Activated naive CD4-positive, alpha-beta T cell treated with anti-CD3 and anti-CD28 coated beads for 36 hours (primary cell): ENCODE measurements around the gene RIMBP2. TPM values are rescaled to one million over a fixed set of nuclear protein-coding genes. Genes with fewer than 3 reads are reported as not detected.

ENCODE experiments used
- CTCF ChIA-PET: fragments of 350-600 bp; sonication (Branson Sonifier 250); formaldehyde crosslinking; loops from one replicate; lab custom pipeline; 2021; ENCODE audit warnings: antibody characterized with exemption; lab: Charles Lee
- DNase-seq: peaks from one replicate; pipeline ENCODE4 v3.0.0-alpha.2; 2020
- H3K27ac Mint-ChIP-seq: one replicate; pipeline ENCODE4 v1.8.0; 2021; ENCODE audit warnings: mild to moderate bottlenecking, mixed read lengths
- H3K27me3 Mint-ChIP-seq: one replicate; pipeline ENCODE4 v1.8.0; 2021; ENCODE audit warnings: low read depth, mixed read lengths
- H3K36me3 Mint-ChIP-seq: one replicate; pipeline ENCODE4 v1.8.0; 2021; ENCODE audit warnings: low read depth, mixed read lengths
- H3K4me1 Mint-ChIP-seq: one replicate; pipeline ENCODE4 v1.8.0; 2021; ENCODE audit warnings: low read depth, mixed read lengths
- H3K4me3 Mint-ChIP-seq: one replicate; pipeline ENCODE4 v1.8.0; 2021; ENCODE audit warnings: mild to moderate bottlenecking, moderate library complexity, mixed read lengths
- H3K9me3 Mint-ChIP-seq: one replicate; pipeline ENCODE4 v1.8.0; 2021; ENCODE audit warnings: mixed read lengths
- intact Hi-C: fragments of 100-400 bp; cut with micrococcal nuclease; formaldehyde crosslinking; loops from one replicate; pipeline ENCODE4 v1.15.1; 2023
- total RNA-seq, 2 experiments: library from RNA; stranded (reverse); gene quantifications; one replicate each; pipeline ENCODE4 v1.2.3, GENCODE V29; 2021

The RIMBP2 gene
- total RNA-seq, 2 experiments from 2014 or later, result not detected

DNA sequence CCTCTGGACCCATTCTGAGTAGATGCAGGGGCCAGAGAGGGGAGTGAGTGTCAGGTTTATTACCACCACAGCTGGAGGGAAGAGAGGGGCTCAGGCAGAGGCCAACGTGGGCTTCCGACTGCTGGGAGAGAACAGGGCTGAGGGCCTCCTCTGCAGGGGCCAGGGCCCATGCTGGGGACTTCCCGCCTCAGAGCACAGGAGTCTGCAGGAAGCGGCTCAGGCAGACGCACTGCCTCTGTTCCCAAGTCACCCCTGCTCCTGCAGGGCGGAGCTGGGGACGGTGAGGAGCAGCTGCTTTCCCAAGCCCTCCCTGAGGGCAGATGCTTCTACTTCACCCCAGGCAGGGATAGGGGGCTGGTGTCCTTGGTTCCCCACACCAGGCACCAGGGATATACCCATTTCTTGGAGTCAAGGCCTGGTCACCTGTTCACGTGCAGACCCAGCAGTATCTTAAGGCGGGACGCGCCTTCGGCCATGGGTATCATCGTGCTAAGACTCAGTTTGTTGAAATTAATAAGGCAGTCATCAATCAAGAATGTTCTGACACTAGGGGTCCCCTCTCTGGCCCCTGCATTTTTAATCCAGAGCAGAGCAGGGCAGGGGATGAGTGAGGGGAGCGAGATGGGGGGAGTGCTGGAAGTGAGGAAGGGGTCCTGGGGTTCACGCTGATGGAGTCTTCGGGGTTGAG is 278.4 kb downstream of the RIMBP2 start:
- Mint-ChIP-seq H3K4me3 (no peak overlapping the region), H3K9me3 (peaks cover 6% of the 10 kb centered on the region), H3K4me1 (no peaks in the 10 kb centered on the region), H3K27ac (no peak overlapping the region), H3K27me3 (no peaks in the 10 kb centered on the region), H3K36me3 (no peaks in the 10 kb centered on the region)
- intact Hi-C loops, result no loop called here
- CTCF ChIA-PET, result no interaction called here
- DNase-seq, result no peak

DNA sequence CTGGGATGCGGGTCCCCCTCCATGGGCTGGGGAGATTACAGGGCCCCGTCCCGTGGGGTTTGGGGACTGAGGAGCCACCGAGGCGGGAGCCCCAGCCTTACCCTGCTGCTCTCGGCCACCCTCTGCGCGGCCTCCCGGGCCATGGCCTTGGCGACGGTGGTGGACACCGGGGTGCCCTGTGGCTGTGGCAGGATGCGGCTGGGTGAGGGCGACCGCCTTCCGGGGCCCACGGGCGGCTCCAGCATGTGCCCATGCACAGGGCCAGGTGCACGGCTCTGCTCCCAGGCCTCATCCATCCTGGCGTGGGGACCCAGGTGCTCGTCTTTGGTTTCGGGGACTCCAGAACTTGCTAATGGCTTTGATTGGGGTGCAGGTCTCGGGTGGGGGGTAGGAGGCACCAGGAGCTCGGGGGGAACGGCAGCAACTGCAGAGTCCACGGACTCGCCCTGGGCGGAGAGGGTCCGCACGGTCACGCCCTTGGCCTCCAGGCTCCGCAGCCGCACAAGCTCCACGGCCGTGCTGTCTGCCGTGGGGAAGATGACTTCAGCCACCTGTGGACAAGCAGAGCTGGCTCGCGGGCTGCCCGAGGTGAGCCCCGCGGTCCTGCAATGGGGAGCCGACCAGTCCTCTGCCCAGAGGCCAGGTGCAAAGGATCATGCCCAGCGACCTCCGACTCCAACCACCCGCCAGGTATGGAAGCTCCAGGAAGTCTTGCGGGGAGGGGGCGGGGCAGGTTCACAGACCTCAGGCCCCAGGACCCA is 279.2 kb downstream of the RIMBP2 start:
- H3K4me3 Mint-ChIP-seq, result no peak overlapping the region
- CTCF ChIA-PET, result no interaction called here
- H3K4me1 Mint-ChIP-seq, result no peaks in the 10 kb centered on the region
- H3K27ac Mint-ChIP-seq, result no peak overlapping the region
- no peak for DNase-seq
- intact Hi-C loops, result no loop called here
- H3K27me3 Mint-ChIP-seq, result no peaks in the 10 kb centered on the region
- H3K36me3 Mint-ChIP-seq, result no peaks in the 10 kb centered on the region
- peaks cover 6% of the 10 kb centered on the region for H3K9me3 Mint-ChIP-seq

DNA sequence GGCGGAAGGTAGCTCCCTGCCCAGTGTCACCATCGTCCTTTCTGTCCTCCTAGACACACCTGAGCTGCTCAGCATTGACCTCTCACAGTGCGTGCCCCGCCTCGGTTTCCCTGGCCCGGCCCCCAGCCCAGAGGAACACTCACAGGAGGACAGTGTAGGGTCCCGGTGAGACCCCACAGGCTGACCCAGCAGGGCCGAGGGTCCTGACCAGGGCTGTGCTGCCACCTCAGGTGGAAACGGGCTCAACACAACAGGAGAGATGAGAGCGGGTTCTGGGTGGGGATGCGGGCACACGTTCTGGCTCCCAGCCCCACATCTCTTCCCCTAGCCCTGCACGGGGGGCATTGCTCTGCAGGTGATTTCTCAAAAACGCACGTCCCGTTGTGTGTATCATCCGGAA is 280.3 kb downstream of the RIMBP2 start:
- peaks cover 6% of the 10 kb centered on the region for H3K9me3 Mint-ChIP-seq
- CTCF ChIA-PET, result no interaction called here
- no peak overlapping the region for H3K27ac Mint-ChIP-seq
- no peak overlapping the region for H3K4me3 Mint-ChIP-seq
- no peak for DNase-seq
- intact Hi-C loops, result no loop called here
- no peaks in the 10 kb centered on the region for H3K36me3 Mint-ChIP-seq
- H3K4me1 Mint-ChIP-seq, result no peaks in the 10 kb centered on the region
- H3K27me3 Mint-ChIP-seq, result no peaks in the 10 kb centered on the region

DNA sequence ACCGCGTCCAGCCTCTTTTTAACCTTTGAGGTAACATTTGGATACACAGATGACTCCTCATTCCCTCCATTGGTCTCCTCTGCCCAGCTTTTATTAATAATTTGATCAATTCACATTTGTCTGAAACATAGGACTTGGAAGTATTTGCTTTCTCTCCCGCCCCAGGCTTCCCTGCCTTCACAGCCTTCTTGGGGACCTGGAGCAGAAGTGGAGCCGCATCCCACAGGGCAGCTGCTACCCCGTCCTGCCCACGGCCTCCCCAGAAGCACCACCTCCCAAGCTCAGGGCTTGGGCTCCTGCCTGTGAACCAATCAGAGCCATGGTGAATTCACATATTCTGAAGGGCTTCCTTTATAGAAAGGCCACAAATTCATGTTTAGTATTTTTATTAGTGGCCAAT is 280.8 kb downstream of the RIMBP2 start:
- H3K36me3 Mint-ChIP-seq, result no peaks in the 10 kb centered on the region
- CTCF ChIA-PET, result no interaction called here
- H3K9me3 Mint-ChIP-seq, result peaks cover 4% of the 10 kb centered on the region
- no peak for DNase-seq
- no peaks in the 10 kb centered on the region for H3K4me1 Mint-ChIP-seq
- no peaks in the 10 kb centered on the region for H3K27me3 Mint-ChIP-seq
- H3K4me3 Mint-ChIP-seq, result no peak overlapping the region
- intact Hi-C loops, result no loop called here
- no peak overlapping the region for H3K27ac Mint-ChIP-seq

DNA sequence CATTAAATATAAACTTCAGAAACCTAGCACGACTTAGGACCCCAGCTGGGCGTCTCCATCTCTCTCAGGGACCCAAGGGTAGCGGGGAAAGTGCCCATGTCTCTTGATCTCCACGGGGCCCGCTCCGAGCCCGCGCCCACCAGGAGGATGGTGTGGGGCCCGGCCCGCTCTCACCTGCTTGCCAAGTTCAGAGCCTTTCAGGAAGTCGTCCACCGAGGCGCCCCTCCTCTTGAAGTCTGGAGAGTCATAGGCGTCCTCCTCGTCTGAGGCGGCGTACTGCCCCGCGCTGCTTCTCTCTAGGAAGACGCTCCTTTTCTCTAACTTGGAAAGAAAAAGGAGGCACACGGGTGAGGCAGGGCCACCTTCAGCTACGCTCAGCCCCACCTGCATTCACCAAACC is 281.5 kb downstream of the RIMBP2 start:
- Mint-ChIP-seq H3K27ac (no peak overlapping the region), H3K9me3 (peaks cover 4% of the 10 kb centered on the region), H3K27me3 (no peaks in the 10 kb centered on the region), H3K36me3 (no peaks in the 10 kb centered on the region), H3K4me1 (no peaks in the 10 kb centered on the region), H3K4me3 (no peak overlapping the region)
- no peak for DNase-seq
- intact Hi-C loops, result no loop called here
- CTCF ChIA-PET, result no interaction called here

DNA sequence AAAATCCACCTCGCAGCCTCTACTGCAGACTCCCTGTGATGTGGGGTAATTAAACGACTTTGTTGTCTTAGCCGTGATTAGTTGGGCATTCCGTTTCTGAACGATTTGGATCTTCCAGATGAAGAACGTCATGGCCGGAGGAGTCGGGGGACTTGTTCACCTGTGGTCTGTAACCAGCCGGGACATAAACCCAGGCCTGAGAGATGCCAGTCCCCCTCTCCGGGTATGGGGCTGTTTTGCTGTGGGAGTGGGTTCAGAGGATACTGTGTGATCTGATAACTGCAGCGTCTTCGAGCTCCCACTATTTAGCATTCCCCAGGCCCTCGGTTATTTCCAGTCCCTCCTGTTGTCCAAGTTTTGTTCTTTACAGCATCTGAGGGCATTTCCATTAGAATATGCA is 282.3 kb downstream of the RIMBP2 start:
- intact Hi-C loops, result no loop called here
- Mint-ChIP-seq H3K27me3 (no peaks in the 10 kb centered on the region), H3K27ac (no peak overlapping the region), H3K36me3 (no peaks in the 10 kb centered on the region), H3K4me3 (no peak overlapping the region), H3K4me1 (no peaks in the 10 kb centered on the region), H3K9me3 (peaks cover under 1% of the 10 kb centered on the region)
- CTCF ChIA-PET, result no interaction called here
- no peak for DNase-seq

DNA sequence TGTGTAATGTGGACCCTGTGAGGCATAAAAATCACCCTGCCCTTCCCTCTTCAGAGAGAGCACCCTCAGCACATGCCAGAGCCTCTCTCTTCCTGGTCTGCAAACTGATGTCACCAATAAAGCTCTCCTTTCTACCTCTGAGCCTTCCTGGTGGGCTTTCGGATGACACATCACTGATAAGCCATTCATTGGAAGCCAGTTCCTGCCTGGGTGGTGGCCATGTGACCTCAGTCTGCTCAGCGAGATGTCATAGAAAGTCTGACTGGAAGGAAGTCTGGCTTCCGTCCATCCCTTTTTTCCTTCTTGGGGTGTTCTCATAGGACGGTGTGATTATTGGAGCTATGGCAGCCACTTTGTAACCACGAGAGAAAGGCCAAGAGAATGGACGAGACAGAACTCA is 282.7 kb downstream of the RIMBP2 start:
- CTCF ChIA-PET, result no interaction called here
- no peaks in the 10 kb centered on the region for H3K36me3 Mint-ChIP-seq
- DNase-seq, result no peak
- H3K4me1 Mint-ChIP-seq, result no peaks in the 10 kb centered on the region
- H3K4me3 Mint-ChIP-seq, result no peak overlapping the region
- H3K27me3 Mint-ChIP-seq, result no peaks in the 10 kb centered on the region
- intact Hi-C loops, result no loop called here
- H3K9me3 Mint-ChIP-seq, result no peaks in the 10 kb centered on the region
- no peak overlapping the region for H3K27ac Mint-ChIP-seq

DNA sequence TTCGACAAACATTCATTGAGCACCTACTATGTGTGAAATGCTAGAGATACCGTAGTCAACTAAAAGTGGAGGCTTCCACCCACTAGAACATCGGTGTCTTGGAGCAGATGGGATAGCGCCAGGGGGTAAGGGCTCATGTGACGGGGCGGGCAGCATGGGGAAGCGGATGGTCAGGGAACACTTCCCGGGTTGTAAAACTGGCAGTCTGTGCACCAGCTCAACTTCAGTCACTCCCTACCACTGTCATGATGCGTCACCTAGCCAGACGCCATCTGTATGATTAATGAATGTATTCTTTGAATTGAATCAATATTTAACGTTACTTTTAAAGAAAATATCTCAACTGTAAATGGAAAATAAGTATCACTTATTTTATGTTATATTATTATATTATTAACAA is 284.9 kb downstream of the RIMBP2 start:
- CTCF ChIA-PET, result interaction anchor here (1.7 kb wide), 1 partner anchor 317 kb away, joined by 3 read pairs; no protein-coding TSS in a partner anchor
- Mint-ChIP-seq H3K4me1 (no peaks in the 10 kb centered on the region), H3K27ac (no peak overlapping the region), H3K27me3 (no peaks in the 10 kb centered on the region), H3K9me3 (no peaks in the 10 kb centered on the region), H3K36me3 (no peaks in the 10 kb centered on the region), H3K4me3 (no peak overlapping the region)
- no peak for DNase-seq
- intact Hi-C loops, result no loop called here

DNA sequence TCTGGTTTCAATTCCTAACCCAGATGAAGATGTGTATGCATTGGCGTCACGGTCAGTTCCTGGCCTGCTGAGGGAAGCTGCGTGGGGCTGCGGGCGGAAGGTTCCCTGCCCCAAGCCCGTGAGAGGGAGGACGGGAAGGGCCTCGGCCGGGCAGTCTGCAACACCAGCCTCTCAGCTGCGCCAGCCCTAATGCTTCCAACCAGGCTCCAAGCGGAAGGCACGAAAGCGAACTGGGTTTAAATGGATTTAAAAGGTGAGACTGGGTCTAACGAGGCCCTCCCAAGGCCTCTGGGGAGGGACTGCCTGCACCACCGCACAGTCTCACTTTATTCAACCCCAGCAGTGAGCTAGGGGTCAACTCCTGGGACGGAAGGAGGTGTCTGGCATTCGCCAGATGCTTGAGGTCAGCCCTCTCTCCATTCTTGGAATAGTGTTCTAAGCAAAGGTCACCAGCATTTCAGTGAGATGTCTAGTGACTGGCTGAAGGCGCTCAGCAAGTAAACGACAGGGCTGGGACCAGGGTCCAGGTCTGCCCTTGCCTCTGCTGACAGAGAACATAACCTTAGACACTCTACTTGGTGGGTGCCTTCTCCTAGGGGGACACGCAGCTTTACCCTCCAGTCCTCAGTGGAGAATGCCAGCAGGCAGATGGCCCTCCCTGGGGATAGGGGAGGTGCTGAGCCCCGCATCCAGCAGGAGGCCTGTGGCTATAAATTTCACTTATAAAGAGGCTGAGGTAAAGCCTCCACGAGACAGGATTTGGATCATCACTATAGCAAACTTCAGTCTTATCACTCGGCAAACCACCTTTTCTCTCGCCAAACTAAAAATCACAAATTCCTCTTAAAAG is 286.2 kb downstream of the RIMBP2 start:
- DNase-seq, result no peak
- no peak overlapping the region for H3K27ac Mint-ChIP-seq
- intact Hi-C loops, result no loop called here
- no peaks in the 10 kb centered on the region for H3K36me3 Mint-ChIP-seq
- H3K4me1 Mint-ChIP-seq, result no peaks in the 10 kb centered on the region
- no peaks in the 10 kb centered on the region for H3K9me3 Mint-ChIP-seq
- CTCF ChIA-PET, result no interaction called here
- no peaks in the 10 kb centered on the region for H3K27me3 Mint-ChIP-seq
- no peak overlapping the region for H3K4me3 Mint-ChIP-seq

DNA sequence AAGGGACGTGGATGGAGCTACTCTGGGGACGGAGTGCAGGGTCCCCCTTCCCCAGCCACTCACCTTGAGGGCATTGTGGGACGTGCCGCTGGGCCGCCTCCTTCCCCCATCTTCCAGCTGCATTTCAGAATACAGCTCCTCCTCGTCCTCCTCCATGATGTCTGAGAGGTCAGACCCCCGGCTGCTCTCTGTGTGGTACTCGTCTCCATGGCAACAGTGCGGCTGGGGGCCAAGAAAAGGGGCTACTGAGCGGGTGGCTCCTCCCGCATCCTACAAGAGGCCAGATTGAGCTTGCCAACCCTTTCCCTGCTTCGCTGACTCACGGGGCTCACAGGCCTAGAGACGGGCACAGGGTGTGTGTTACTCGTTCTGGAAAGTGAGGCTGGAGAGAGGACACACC is 288.0 kb downstream of the RIMBP2 start:
- no peak for DNase-seq
- intact Hi-C loops, result no loop called here
- CTCF ChIA-PET, result no interaction called here
- Mint-ChIP-seq H3K27ac (no peak overlapping the region), H3K9me3 (no peaks in the 10 kb centered on the region), H3K36me3 (no peaks in the 10 kb centered on the region), H3K4me1 (no peaks in the 10 kb centered on the region), H3K4me3 (no peak overlapping the region), H3K27me3 (peaks cover 2% of the 10 kb centered on the region)

DNA sequence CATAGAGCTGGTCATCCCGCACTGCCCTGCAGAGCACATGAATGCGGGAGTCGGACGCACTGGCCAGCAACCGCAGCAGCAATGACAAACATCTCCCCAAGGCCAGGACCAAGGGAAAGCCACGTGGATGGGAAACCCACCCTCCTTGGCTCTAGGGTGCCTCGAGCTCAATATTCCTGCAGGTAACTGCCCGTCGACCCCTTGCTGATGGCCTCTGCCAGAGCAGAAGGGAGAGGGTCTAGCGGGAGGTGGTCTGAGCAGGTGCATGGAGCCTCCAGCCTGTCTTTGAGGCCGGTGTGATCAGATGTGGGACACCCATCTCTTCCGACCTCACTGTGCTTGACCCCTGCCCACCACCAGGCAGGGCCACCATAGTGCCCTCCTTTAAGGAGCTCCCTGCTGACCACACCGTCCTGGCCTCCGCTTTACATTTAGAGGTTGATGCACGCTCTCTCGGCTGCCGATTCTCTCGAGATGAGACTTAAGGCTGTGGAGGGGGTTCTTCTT is 288.7 kb downstream of the RIMBP2 start:
- CTCF ChIA-PET, result no interaction called here
- no peak for DNase-seq
- Mint-ChIP-seq H3K27me3 (peaks cover 2% of the 10 kb centered on the region), H3K4me1 (no peaks in the 10 kb centered on the region), H3K36me3 (no peaks in the 10 kb centered on the region), H3K4me3 (no peak overlapping the region), H3K27ac (no peak overlapping the region), H3K9me3 (no peaks in the 10 kb centered on the region)
- intact Hi-C loops, result no loop called here

DNA sequence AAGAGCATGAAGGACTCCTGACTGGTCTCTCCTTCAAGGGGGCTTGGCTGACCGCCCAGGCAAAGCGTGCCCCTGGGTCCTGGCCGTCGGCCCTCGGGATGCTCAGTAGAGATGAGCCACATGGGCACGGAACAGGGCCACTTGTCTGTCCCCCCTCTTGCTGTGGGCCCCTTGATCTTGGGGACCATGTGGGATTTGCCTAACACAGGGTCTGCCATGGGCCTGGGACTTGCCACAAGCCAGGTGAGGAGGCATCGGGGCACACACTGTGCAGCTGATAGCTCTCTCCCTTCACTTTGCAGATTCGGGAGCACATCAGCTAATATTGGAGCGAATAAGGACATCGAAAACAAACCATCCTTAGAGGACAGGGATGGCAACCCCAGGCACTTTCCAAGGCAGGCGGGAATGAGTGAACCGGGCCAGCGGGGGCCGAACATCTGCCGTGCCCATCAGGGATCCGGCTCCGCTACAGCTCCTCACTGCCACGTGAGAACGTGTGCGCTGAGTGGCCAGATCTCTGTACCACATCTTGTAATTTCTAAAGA is 290.3 kb downstream of the RIMBP2 start:
- no peak for DNase-seq
- no peak overlapping the region for H3K4me3 Mint-ChIP-seq
- no peaks in the 10 kb centered on the region for H3K4me1 Mint-ChIP-seq
- H3K27ac Mint-ChIP-seq, result no peak overlapping the region
- H3K9me3 Mint-ChIP-seq, result no peaks in the 10 kb centered on the region
- CTCF ChIA-PET, result no interaction called here
- peaks cover 2% of the 10 kb centered on the region for H3K27me3 Mint-ChIP-seq
- H3K36me3 Mint-ChIP-seq, result no peaks in the 10 kb centered on the region
- intact Hi-C loops, result no loop called here
